SU-DHL-6 (cell line): ENCODE results near the gene DCBLD2.

Experiments used
- H2AFZ ChIP-seq: fragments of 200-600 bp; sonication (generic); 2 replicates; pipeline ENCODE4 v1.6.1; 2014; ENCODE audit warnings: low read depth, mild to moderate bottlenecking, moderate library complexity, mixed read lengths, antibody characterized with exemption, low read length; ENCODE audit not compliant: severe bottlenecking
- H3F3A ChIP-seq: fragments of 200-600 bp; shearing (Covaris generic); 2 replicates; pipeline ENCODE4 v1.6.0; 2016; ENCODE audit warnings: antibody characterized with exemption, mild to moderate bottlenecking; ENCODE audit not compliant: insufficient read depth
- H3K27ac ChIP-seq: fragments of 200-600 bp; sonication (generic); 2 replicates; pipeline ENCODE4 v1.5.1; 2016; ENCODE audit warnings: low read depth, mild to moderate bottlenecking, low read length, moderate library complexity, mixed read lengths
- H3K27me3 ChIP-seq: fragments of 200-600 bp; sonication (generic), shearing (Covaris generic); 2 replicates; pipeline ENCODE4 v1.6.0; 2014; ENCODE audit warnings: mild to moderate bottlenecking, low read length
- H3K36me3 ChIP-seq: fragments of 200-600 bp; sonication (generic); 2 replicates; pipeline ENCODE4 v1.6.1; 2014; ENCODE audit warnings: mild to moderate bottlenecking, low read length, mixed read lengths
- H3K4me2 ChIP-seq: fragments of 300-600, 200-600 bp; shearing (Covaris generic), sonication (generic); 2 replicates; pipeline ENCODE4 v1.6.0; 2014; ENCODE audit warnings: low read length, low read depth, mild to moderate bottlenecking; ENCODE audit not compliant: poor library complexity, severe bottlenecking
- H3K4me3 ChIP-seq: fragments of 200-600 bp; sonication (generic); 2 replicates; pipeline ENCODE4 v1.5.1; 2014; ENCODE audit warnings: antibody characterized with exemption, low read length, mild to moderate bottlenecking, mixed read lengths; ENCODE audit not compliant: insufficient read depth, poor library complexity, severe bottlenecking
- H3K79me2 ChIP-seq: fragments of 200-600 bp; sonication (generic); 2 replicates; pipeline ENCODE4 v1.6.1; 2014; ENCODE audit warnings: mild to moderate bottlenecking, low read length, moderate library complexity; ENCODE audit not compliant: insufficient read depth
- H3K9ac ChIP-seq: fragments of 200-600 bp; sonication (generic); 2 replicates; pipeline ENCODE4 v1.7.0; 2014; ENCODE audit warnings: mild to moderate bottlenecking, low read length
- H3K9me2 ChIP-seq: fragments of 200-600 bp; sonication (generic); replicated peaks from 2 replicates; pipeline ENCODE4 v1.6.1; 2014; ENCODE audit warnings: low read length; ENCODE audit not compliant: insufficient read depth
- H3K9me3 ChIP-seq: fragments of 200-600 bp; sonication (generic); 2 replicates; pipeline ENCODE4 v1.6.1; 2014; ENCODE audit warnings: low read length, mixed read lengths; ENCODE audit not compliant: insufficient read depth
- H4K20me1 ChIP-seq: fragments of 200-600 bp; sonication (generic); 2 replicates; pipeline ENCODE4 v1.6.1; 2014; ENCODE audit warnings: low read depth, mild to moderate bottlenecking, antibody characterized with exemption, low read length, moderate library complexity, mixed read lengths
- CTCF ChIP-seq: fragments of 200-600 bp; sonication (generic); IDR thresholded peaks from one replicate; pipeline ENCODE4 v1.5.1; 2017; ENCODE audit warnings: antibody characterized with exemption, mild to moderate bottlenecking, low read length, moderate library complexity; ENCODE audit not compliant: insufficient read depth, poor library complexity, severe bottlenecking
- EZH2phosphoT487 ChIP-seq: fragments of 200-600 bp; sonication (generic), shearing (Covaris generic); conservative IDR thresholded peaks from 2 replicates; pipeline ENCODE4 v1.6.1; 2018; ENCODE audit warnings: mild to moderate bottlenecking, antibody characterized with exemption, low read length, moderate library complexity, mixed read lengths

Gene DCBLD2

GRCh38 chr3:98901119-98901391 lies 440 bp downstream of the DCBLD2 start:
- H3F3A ChIP-seq = no peaks in the 10 kb centered on the region

GRCh38 chr3:98900265-98901118 lies 1.0 kb downstream of the DCBLD2 start:
- no peak overlapping the region for H2AFZ ChIP-seq
- no peaks in the 10 kb centered on the region for H3K9me3 ChIP-seq
- no peak overlapping the region for H3K4me3 ChIP-seq
- H3K36me3 ChIP-seq = no peaks in the 10 kb centered on the region
- H3K27ac ChIP-seq = no peak overlapping the region
- no peak overlapping the region for H3K9ac ChIP-seq
- no peaks in the 10 kb centered on the region for H3F3A ChIP-seq
- H4K20me1 ChIP-seq = no peaks in the 10 kb centered on the region
- no peaks in the 10 kb centered on the region for H3K79me2 ChIP-seq
- H3K27me3 ChIP-seq = no peaks in the 10 kb centered on the region
- TF ChIP-seq EZH2phosphoT487 (no peak), CTCF (no peak)
- no peak overlapping the region for H3K4me2 ChIP-seq
- no peaks in the 10 kb centered on the region for H3K9me2 ChIP-seq

More at GRCh38 chr3:98901119-98901391, 440 bp downstream of the DCBLD2 start:
- TF ChIP-seq CTCF (no peak), EZH2phosphoT487 (no peak)
- no peak overlapping the region for H2AFZ ChIP-seq
- H3K36me3 ChIP-seq = no peaks in the 10 kb centered on the region
- H3K9me2 ChIP-seq = no peaks in the 10 kb centered on the region
- no peaks in the 10 kb centered on the region for H4K20me1 ChIP-seq
- no peaks in the 10 kb centered on the region for H3K9me3 ChIP-seq
- H3K4me2 ChIP-seq = no peak overlapping the region
- H3K79me2 ChIP-seq = no peaks in the 10 kb centered on the region
- H3K27ac ChIP-seq = no peak overlapping the region
- H3K4me3 ChIP-seq = no peak overlapping the region
- H3K9ac ChIP-seq = no peak overlapping the region
- no peaks in the 10 kb centered on the region for H3K27me3 ChIP-seq

- no peaks in the 10 kb centered on the region for H3K9me3 ChIP-seq
- H3K79me2 ChIP-seq = no peaks in the 10 kb centered on the region
- no peaks in the 10 kb centered on the region for H4K20me1 ChIP-seq
- H3K27me3 ChIP-seq = no peaks in the 10 kb centered on the region
- H3K9me2 ChIP-seq = no peaks in the 10 kb centered on the region
- no peak overlapping the region for H3K4me3 ChIP-seq
- no peaks in the 10 kb centered on the region for H3F3A ChIP-seq
- no peak for TF ChIP-seq CTCF
- no peak for TF ChIP-seq EZH2phosphoT487
- H3K27ac ChIP-seq = no peak overlapping the region
- H3K9ac ChIP-seq = no peak overlapping the region
- no peaks in the 10 kb centered on the region for H3K36me3 ChIP-seq
- no peak overlapping the region for H3K4me2 ChIP-seq
- H2AFZ ChIP-seq = no peak overlapping the region
Observed at GRCh38 chr3:98897701-98898100, 3.8 kb downstream of the DCBLD2 start.
